ENCODE results near the gene FGF1.

The FGF1 gene

GRCh38 chr5:142684508-142685041, 1.3 kb downstream of the FGF1 start:
- Histone ChIP-seq H3K9me3 (ENCODE audit: control insufficient read depth in 5 of 5, low read length in 5 of 5) (peaks cover 0 to 2% (median 0%) of the 10 kb centered on the region in 5 donors), H3K27me3 (ENCODE audit: control insufficient read depth in 5 of 5, insufficient read depth in 4 of 5, low read length in 5 of 5) (no peaks in the 10 kb centered on the region), H3K4me3 (ENCODE audit: low read depth in 1 of 5, low read length in 5 of 5) (no peak overlapping the region), H3K9ac (ENCODE audit: low read length in 5 of 5) (no peak overlapping the region), H3K36me3 (ENCODE audit: control insufficient read depth in 5 of 5, insufficient read depth in 5 of 5, low read length in 5 of 5) (peaks cover 0 to 3% (median under 1%) of the 10 kb centered on the region in 5 donors), H3K4me1 (ENCODE audit: control insufficient read depth in 5 of 5, insufficient read depth in 5 of 5, low read length in 5 of 5) (peaks cover 9 to 27% (median 24%) of the 10 kb centered on the region in 5 donors), H3K27ac (ENCODE audit: low read depth, low read length) (peak overlapping the region; percentile 44)

- Histone ChIP-seq H3K9ac (ENCODE audit: low read length in 5 of 5) (no peak overlapping the region), H3K27ac (ENCODE audit: low read depth, low read length) (no peak overlapping the region), H3K36me3 (ENCODE audit: control insufficient read depth in 5 of 5, insufficient read depth in 5 of 5, low read length in 5 of 5) (peaks cover 0 to 3% (median 2%) of the 10 kb centered on the region in 5 donors), H3K4me1 (ENCODE audit: control insufficient read depth in 5 of 5, insufficient read depth in 5 of 5, low read length in 5 of 5) (peaks cover 9 to 27% (median 24%) of the 10 kb centered on the region in 5 donors), H3K27me3 (ENCODE audit: control insufficient read depth in 5 of 5, insufficient read depth in 4 of 5, low read length in 5 of 5) (no peaks in the 10 kb centered on the region), H3K9me3 (ENCODE audit: control insufficient read depth in 5 of 5, low read length in 5 of 5) (peaks cover 0 to 2% (median 0%) of the 10 kb centered on the region in 5 donors), H3K4me3 (ENCODE audit: low read depth in 1 of 5, low read length in 5 of 5) (no peak overlapping the region)
Measured at GRCh38 chr5:142683881-142684505, 1.9 kb downstream of the FGF1 start.

DNA sequence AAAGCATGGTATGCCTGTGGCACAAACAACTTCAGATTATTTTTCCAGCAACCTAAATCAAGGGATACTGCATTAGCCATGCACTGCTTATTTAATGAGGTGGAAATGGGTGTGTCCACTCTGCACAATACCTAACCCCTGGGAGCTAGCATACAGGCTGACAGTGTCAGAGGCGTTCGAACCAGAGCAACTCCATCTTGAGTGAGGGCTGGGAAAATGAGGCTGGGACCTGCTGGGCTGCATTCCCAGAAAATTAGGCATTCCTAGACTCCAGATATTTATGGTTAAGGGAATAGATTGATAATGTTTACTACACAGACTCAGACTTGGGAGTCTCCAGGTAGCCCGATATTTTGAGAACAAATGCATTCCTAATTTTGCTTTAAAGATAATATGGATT, 2.8 kb downstream of the FGF1 start:
- peaks cover 0 to 3% (median 2%) of the 10 kb centered on the region in 5 donors for H3K36me3 ChIP-seq (ENCODE audit: control insufficient read depth in 5 of 5, insufficient read depth in 5 of 5, low read length in 5 of 5)
- no peak overlapping the region for H3K27ac ChIP-seq (ENCODE audit: low read depth, low read length)
- H3K4me3 ChIP-seq (ENCODE audit: low read depth in 1 of 5, low read length in 5 of 5), result no peak overlapping the region
- no peak overlapping the region for H3K9ac ChIP-seq (ENCODE audit: low read length in 5 of 5)
- H3K27me3 ChIP-seq (ENCODE audit: control insufficient read depth in 5 of 5, insufficient read depth in 4 of 5, low read length in 5 of 5), result no peaks in the 10 kb centered on the region
- H3K9me3 ChIP-seq (ENCODE audit: control insufficient read depth in 5 of 5, low read length in 5 of 5), result peaks cover 0 to 2% (median 0%) of the 10 kb centered on the region in 5 donors
- peaks cover 9 to 27% (median 24%) of the 10 kb centered on the region in 5 donors for H3K4me1 ChIP-seq (ENCODE audit: control insufficient read depth in 5 of 5, insufficient read depth in 5 of 5, low read length in 5 of 5)

GRCh38 chr5:142680605-142681259, 5.2 kb downstream of the FGF1 start:
- no peak overlapping the region for H3K27ac ChIP-seq (ENCODE audit: low read depth, low read length)
- H3K9ac ChIP-seq (ENCODE audit: low read length in 5 of 5), result no peak overlapping the region
- H3K9me3 ChIP-seq (ENCODE audit: control insufficient read depth in 5 of 5, low read length in 5 of 5), result peaks cover 0 to 2% (median 0%) of the 10 kb centered on the region in 5 donors
- H3K4me1 ChIP-seq (ENCODE audit: control insufficient read depth in 5 of 5, insufficient read depth in 5 of 5, low read length in 5 of 5), result peaks cover 9 to 17% (median 16%) of the 10 kb centered on the region in 5 donors
- H3K27me3 ChIP-seq (ENCODE audit: control insufficient read depth in 5 of 5, insufficient read depth in 4 of 5, low read length in 5 of 5), result no peaks in the 10 kb centered on the region
- peaks cover 0 to 3% (median 2%) of the 10 kb centered on the region in 5 donors for H3K36me3 ChIP-seq (ENCODE audit: control insufficient read depth in 5 of 5, insufficient read depth in 5 of 5, low read length in 5 of 5)
- no peak overlapping the region for H3K4me3 ChIP-seq (ENCODE audit: low read depth in 1 of 5, low read length in 5 of 5)

DNA sequence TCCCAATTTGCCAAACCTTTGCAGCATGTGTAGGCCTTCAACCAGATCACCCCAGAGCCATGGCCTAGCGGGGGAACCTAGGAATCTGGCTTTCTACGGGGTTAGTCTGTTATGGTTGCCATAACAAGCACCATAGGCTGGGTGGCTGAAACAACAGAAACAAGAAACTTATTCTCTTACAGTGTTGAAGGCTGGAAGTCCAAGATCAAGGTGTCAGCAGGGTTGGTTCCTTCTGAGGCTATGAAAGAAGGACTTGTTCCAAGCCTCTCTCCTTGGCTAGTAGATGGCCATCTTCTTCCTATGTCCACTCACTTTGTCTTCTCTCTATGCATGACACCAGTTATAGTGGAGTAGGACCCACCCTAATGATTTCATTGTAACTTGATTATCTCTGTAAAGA, 6.1 kb downstream of the FGF1 start:
- peaks cover 0 to 3% (median 2%) of the 10 kb centered on the region in 5 donors for H3K36me3 ChIP-seq (ENCODE audit: control insufficient read depth in 5 of 5, insufficient read depth in 5 of 5, low read length in 5 of 5)
- H3K27ac ChIP-seq (ENCODE audit: low read depth, low read length), result no peak overlapping the region
- H3K4me1 ChIP-seq (ENCODE audit: control insufficient read depth in 5 of 5, insufficient read depth in 5 of 5, low read length in 5 of 5), result peaks cover 2 to 15% (median 12%) of the 10 kb centered on the region in 5 donors
- H3K9ac ChIP-seq (ENCODE audit: low read length in 5 of 5), result no peak overlapping the region
- H3K4me3 ChIP-seq (ENCODE audit: low read depth in 1 of 5, low read length in 5 of 5), result no peak overlapping the region
- no peaks in the 10 kb centered on the region for H3K27me3 ChIP-seq (ENCODE audit: control insufficient read depth in 5 of 5, insufficient read depth in 4 of 5, low read length in 5 of 5)
- H3K9me3 ChIP-seq (ENCODE audit: control insufficient read depth in 5 of 5, low read length in 5 of 5), result peaks cover 0 to 2% (median 0%) of the 10 kb centered on the region in 5 donors

DNA sequence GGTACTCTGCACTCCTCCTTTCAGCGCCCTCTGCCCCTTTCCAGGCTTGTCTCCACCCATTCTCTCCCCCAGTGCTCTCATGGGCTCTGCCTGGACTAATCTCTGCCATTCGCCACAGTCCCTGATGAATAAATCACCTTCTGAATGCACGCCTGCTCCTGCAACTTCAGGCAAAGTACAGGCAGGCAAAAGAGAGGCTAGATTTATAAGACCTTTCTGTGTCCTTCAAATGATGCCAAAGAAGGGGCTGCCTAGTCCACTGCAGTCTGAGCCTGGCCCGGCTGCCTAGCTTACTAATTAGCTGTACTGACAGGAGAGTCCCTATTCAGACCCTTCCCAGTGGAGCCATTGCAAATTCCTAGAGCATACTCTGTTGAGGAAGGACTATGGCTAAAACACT, 7.4 kb downstream of the FGF1 start:
- Histone ChIP-seq H3K4me1 (ENCODE audit: control insufficient read depth in 5 of 5, insufficient read depth in 5 of 5, low read length in 5 of 5) (peaks cover 0 to 18% (median 15%) of the 10 kb centered on the region in 5 donors), H3K9ac (ENCODE audit: low read length in 5 of 5) (no peak overlapping the region), H3K36me3 (ENCODE audit: control insufficient read depth in 5 of 5, insufficient read depth in 5 of 5, low read length in 5 of 5) (peaks cover 0 to 3% (median 2%) of the 10 kb centered on the region in 5 donors), H3K27ac (ENCODE audit: low read depth, low read length) (no peak overlapping the region), H3K9me3 (ENCODE audit: control insufficient read depth in 5 of 5, low read length in 5 of 5) (peaks cover 0 to 2% (median 0%) of the 10 kb centered on the region in 5 donors), H3K4me3 (ENCODE audit: low read depth in 1 of 5, low read length in 5 of 5) (no peak overlapping the region), H3K27me3 (ENCODE audit: control insufficient read depth in 5 of 5, insufficient read depth in 4 of 5, low read length in 5 of 5) (no peaks in the 10 kb centered on the region)

DNA sequence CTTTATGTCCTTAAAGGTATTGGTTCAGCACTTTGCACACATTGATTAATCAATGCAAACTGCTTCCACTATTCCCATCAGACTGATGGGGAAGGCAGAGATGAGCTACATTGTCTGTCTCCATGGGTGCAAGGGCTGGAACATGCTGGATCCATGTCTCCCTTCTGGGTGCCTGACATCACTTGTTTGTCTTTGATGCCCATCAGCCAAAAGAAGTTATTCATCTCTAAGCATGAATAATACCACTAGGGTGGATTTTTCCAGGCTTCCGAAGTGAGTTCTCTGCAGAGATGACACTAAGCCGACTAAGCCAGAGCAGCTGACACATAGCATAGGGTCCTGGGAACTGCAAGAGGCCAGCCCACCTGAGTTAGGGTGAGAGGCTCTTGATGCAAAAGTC, 8.7 kb downstream of the FGF1 start:
- H3K9ac ChIP-seq (ENCODE audit: low read length in 5 of 5), result no peak overlapping the region
- no peaks in the 10 kb centered on the region for H3K27me3 ChIP-seq (ENCODE audit: control insufficient read depth in 5 of 5, insufficient read depth in 4 of 5, low read length in 5 of 5)
- peaks cover 0 to 2% (median 0%) of the 10 kb centered on the region in 5 donors for H3K9me3 ChIP-seq (ENCODE audit: control insufficient read depth in 5 of 5, low read length in 5 of 5)
- H3K4me3 ChIP-seq (ENCODE audit: low read depth in 1 of 5, low read length in 5 of 5), result no peak overlapping the region
- H3K27ac ChIP-seq (ENCODE audit: low read depth, low read length), result no peak overlapping the region
- H3K4me1 ChIP-seq (ENCODE audit: control insufficient read depth in 5 of 5, insufficient read depth in 5 of 5, low read length in 5 of 5), result peaks cover 0 to 19% (median 15%) of the 10 kb centered on the region in 5 donors
- peaks cover 0 to 3% (median 2%) of the 10 kb centered on the region in 5 donors for H3K36me3 ChIP-seq (ENCODE audit: control insufficient read depth in 5 of 5, insufficient read depth in 5 of 5, low read length in 5 of 5)

GRCh38 chr5:142676318-142676717, 9.6 kb downstream of the FGF1 start:
- Histone ChIP-seq H3K4me3 (ENCODE audit: low read depth in 1 of 5, low read length in 5 of 5) (no peak overlapping the region), H3K9me3 (ENCODE audit: control insufficient read depth in 5 of 5, low read length in 5 of 5) (peaks cover 0 to 2% (median 0%) of the 10 kb centered on the region in 5 donors), H3K27ac (ENCODE audit: low read depth, low read length) (no peak overlapping the region), H3K27me3 (ENCODE audit: control insufficient read depth in 5 of 5, insufficient read depth in 4 of 5, low read length in 5 of 5) (no peaks in the 10 kb centered on the region), H3K4me1 (ENCODE audit: control insufficient read depth in 5 of 5, insufficient read depth in 5 of 5, low read length in 5 of 5) (peaks cover 0 to 28% (median 22%) of the 10 kb centered on the region in 5 donors), H3K36me3 (ENCODE audit: control insufficient read depth in 5 of 5, insufficient read depth in 5 of 5, low read length in 5 of 5) (peaks cover 0 to 3% (median 2%) of the 10 kb centered on the region in 5 donors), H3K9ac (ENCODE audit: low read length in 5 of 5) (no peak overlapping the region)

DNA sequence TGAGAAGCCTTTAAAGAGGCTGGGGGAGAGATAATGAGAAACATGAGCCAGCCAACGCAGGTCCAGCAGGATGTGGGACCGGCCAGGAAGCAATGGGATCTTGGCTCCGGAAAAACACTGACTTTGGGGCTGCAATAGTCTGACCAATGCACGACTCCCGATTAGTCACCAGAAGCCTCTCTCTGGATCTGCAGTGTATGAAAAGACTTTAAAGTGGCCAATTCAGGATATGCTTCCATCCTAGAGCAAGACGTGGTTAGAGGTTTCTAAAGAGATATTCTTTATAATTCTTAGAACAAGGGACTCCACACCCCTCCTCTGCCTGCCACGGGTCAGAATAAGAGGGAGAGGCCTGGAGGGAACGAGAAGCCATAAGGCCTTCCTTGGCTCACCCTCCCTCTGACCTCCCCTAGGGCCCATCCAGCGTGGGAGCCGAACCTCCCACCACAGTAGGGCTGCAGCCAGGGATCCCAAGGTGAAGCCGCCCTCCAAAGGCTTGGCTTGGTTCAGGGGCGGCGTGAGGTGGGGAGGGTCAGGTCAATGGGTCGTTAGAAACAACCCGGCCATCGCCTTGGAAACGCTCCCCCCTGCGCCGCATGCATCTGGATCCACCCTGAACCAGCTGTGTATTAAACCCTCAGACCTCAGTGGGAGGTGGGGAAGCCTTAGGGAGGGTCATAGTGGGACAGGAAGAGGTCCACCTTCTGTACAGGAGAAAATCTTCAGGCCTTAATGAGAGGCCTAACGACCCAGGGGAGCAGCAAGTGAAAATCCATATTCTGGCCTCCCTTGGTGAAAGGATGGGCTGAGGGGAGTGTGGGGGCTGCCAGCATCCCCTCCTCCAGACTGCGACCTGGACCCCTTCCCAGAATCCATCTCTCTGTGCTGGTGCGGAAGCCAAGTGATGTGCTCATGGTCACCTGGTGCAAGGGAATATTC, 11.1 kb downstream of the FGF1 start:
- Histone ChIP-seq H3K27me3 (ENCODE audit: control insufficient read depth in 5 of 5, insufficient read depth in 4 of 5, low read length in 5 of 5) (no peaks in the 10 kb centered on the region), H3K9me3 (ENCODE audit: control insufficient read depth in 5 of 5, low read length in 5 of 5) (peaks cover 0 to under 1% (median 0%) of the 10 kb centered on the region in 5 donors), H3K9ac (ENCODE audit: low read length in 5 of 5) (no peak overlapping the region), H3K27ac (ENCODE audit: low read depth, low read length) (no peak overlapping the region), H3K36me3 (ENCODE audit: control insufficient read depth in 5 of 5, insufficient read depth in 5 of 5, low read length in 5 of 5) (peaks cover 0 to 3% (median 0%) of the 10 kb centered on the region in 5 donors), H3K4me3 (ENCODE audit: low read depth in 1 of 5, low read length in 5 of 5) (no peak overlapping the region), H3K4me1 (ENCODE audit: control insufficient read depth in 5 of 5, insufficient read depth in 5 of 5, low read length in 5 of 5) (peaks cover 2 to 43% (median 37%) of the 10 kb centered on the region in 5 donors)
